Neuronal stem cell (in vitro differentiated cells): ENCODE measurements around the gene GLRA1.

ENCODE experiments used
- DNase-seq: peaks from one replicate; pipeline ENCODE4 v3.0.0-alpha.2; 2013; ENCODE audit warnings: low spot score
- H2AFZ ChIP-seq: one replicate; pipeline ENCODE4 v1.6.1; 2013; ENCODE audit warnings: mild to moderate bottlenecking, low read length, inconsistent platforms
- H2AK5ac ChIP-seq: 2 replicates; pipeline ENCODE4 v1.6.1; 2013; ENCODE audit warnings: low read depth, mild to moderate bottlenecking, inconsistent platforms, low read length, moderate library complexity, mixed read lengths
- H2BK120ac ChIP-seq: 2 replicates; pipeline ENCODE4 v1.6.1; 2013; ENCODE audit warnings: low read depth, mild to moderate bottlenecking, inconsistent platforms, low read length, moderate library complexity, mixed read lengths
- H2BK12ac ChIP-seq: one replicate; pipeline ENCODE4 v1.6.1; 2013; ENCODE audit warnings: low read length, inconsistent platforms
- H2BK15ac ChIP-seq: 2 replicates; pipeline ENCODE4 v1.6.1; 2013; ENCODE audit warnings: mild to moderate bottlenecking, low read length, inconsistent platforms, mixed read lengths
- H2BK5ac ChIP-seq: one replicate; pipeline ENCODE4 v1.6.1; 2013; ENCODE audit warnings: inconsistent platforms, mild to moderate bottlenecking, low read length, moderate library complexity
- H3K14ac ChIP-seq: one replicate; pipeline ENCODE4 v1.6.1; 2013; ENCODE audit warnings: low read length, inconsistent platforms
- H3K18ac ChIP-seq: 2 replicates; pipeline ENCODE4 v1.6.1; 2013; ENCODE audit warnings: low read length, inconsistent platforms
- H3K23ac ChIP-seq: 2 replicates; pipeline ENCODE4 v1.6.1; 2013; ENCODE audit warnings: low read depth, mild to moderate bottlenecking, mixed read lengths, low read length, inconsistent platforms; ENCODE audit not compliant: poor library complexity
- H3K27ac ChIP-seq: replicated peaks from 3 replicates; pipeline ENCODE4 v1.5.1; 2013; ENCODE audit warnings: low read length, inconsistent platforms
- H3K27me3 ChIP-seq, 3 experiments: 2 replicates each; pipeline ENCODE4 v1.6.1; 2013; ENCODE audit warnings: low read length in 3 of 3, mild to moderate bottlenecking in 2 of 3, inconsistent platforms in 1 of 3, low read depth in 1 of 3, mixed read lengths in 1 of 3, moderate library complexity in 1 of 3; ENCODE audit not compliant: control insufficient read depth in 3 of 3, insufficient read depth in 3 of 3
- H3K36me3 ChIP-seq, 2 donors: replicated peaks in 1 of 2; 2 replicates each; pipeline ENCODE4 v1.6.1; 2013; ENCODE audit warnings: low read length in 2 of 2; ENCODE audit not compliant: control insufficient read depth in 2 of 2, insufficient read depth in 2 of 2
- H3K4ac ChIP-seq: 2 replicates; pipeline ENCODE4 v1.6.1; 2013; ENCODE audit warnings: inconsistent platforms, mild to moderate bottlenecking, low read length, moderate library complexity
- H3K4me1 ChIP-seq, 2 donors: 1 replicate in 1 of 2; 2 replicates in 1 of 2; pipeline ENCODE4 v1.6.1; 2013; ENCODE audit warnings: low read length in 2 of 2, low read depth in 1 of 2; ENCODE audit not compliant: control insufficient read depth in 2 of 2, insufficient read depth in 1 of 2
- H3K4me2 ChIP-seq: one replicate; pipeline ENCODE4 v1.6.1; 2013; ENCODE audit warnings: mild to moderate bottlenecking, low read length, inconsistent platforms; ENCODE audit not compliant: insufficient read depth, poor library complexity, severe bottlenecking
- H3K4me3 ChIP-seq, 2 donors: 2 replicates each; pipeline ENCODE4 v1.5.1; 2013; ENCODE audit warnings: low read length in 2 of 2, mild to moderate bottlenecking in 2 of 2, inconsistent platforms in 1 of 2, moderate library complexity in 1 of 2
- H3K79me1 ChIP-seq: one replicate; pipeline ENCODE4 v1.6.1; 2013; ENCODE audit warnings: low read depth, mild to moderate bottlenecking, inconsistent platforms, low read length, moderate library complexity
- H3K9ac ChIP-seq: one replicate; pipeline ENCODE4 v1.6.1; 2013; ENCODE audit warnings: mild to moderate bottlenecking, low read depth, low read length, inconsistent platforms; ENCODE audit not compliant: poor library complexity
- H3K9me3 ChIP-seq, 2 donors: replicated peaks in 1 of 2; 2 replicates each; pipeline versions ENCODE3 to v1.6.1; 2013; ENCODE audit warnings: low read length in 2 of 2, mild to moderate bottlenecking in 2 of 2, inconsistent platforms in 1 of 2, low read depth in 1 of 2, mixed read lengths in 1 of 2, moderate library complexity in 1 of 2; ENCODE audit not compliant: control insufficient read depth in 2 of 2, insufficient read depth in 1 of 2
- H4K8ac ChIP-seq: one replicate; pipeline ENCODE4 v1.6.1; 2013; ENCODE audit warnings: low read depth, mild to moderate bottlenecking, inconsistent platforms, low read length, moderate library complexity
- H4K91ac ChIP-seq: one replicate; pipeline ENCODE4 v1.6.1; 2013; ENCODE audit warnings: low read length, low read depth, mild to moderate bottlenecking, inconsistent platforms; ENCODE audit not compliant: poor library complexity
- WGBS, 2 donors: extraction: QIAGEN DNeasy Blood & Tissue Kit; methylation state at CpG; one replicate each; pipeline ENCODE4 v1.1.7; 2013; ENCODE audit warnings: missing lambda C conversion rate in 2 of 2, mixed read lengths in 1 of 2; ENCODE audit not compliant: insufficient read length in 2 of 2, insufficient replicate concordance in 1 of 2; ENCODE audit errors: extremely low coverage in 2 of 2; 5-methylcytosine and 5-hydroxymethylcytosine counted together

The GLRA1 gene

GRCh38 chr5:151935135-151935695, 10.6 kb upstream of the GLRA1 start:
- no CpG with 5 or more reads among the region's 3 CpGs for WGBS, 2 donors

GRCh38 chr5:151931260-151931659, 6.6 kb upstream of the GLRA1 start:
- no peak overlapping the region for H2AFZ ChIP-seq
- no peak overlapping the region for H3K4me2 ChIP-seq
- H3K36me3 ChIP-seq: no peaks in the 10 kb centered on the region
- no peak overlapping the region for H3K18ac ChIP-seq
- H3K79me1 ChIP-seq: no peaks in the 10 kb centered on the region
- no CpG with 5 or more reads among the region's 2 CpGs for WGBS, 2 donors
- no peak overlapping the region for H2BK15ac ChIP-seq
- H3K4me1 ChIP-seq: no peaks in the 10 kb centered on the region
- DNase-seq: no peak
- H4K91ac ChIP-seq: no peak overlapping the region
- H2BK120ac ChIP-seq: no peak overlapping the region
- H3K4me3 ChIP-seq: no peak overlapping the region
- H3K9me3 ChIP-seq: peaks cover 0 to 2% of the 10 kb centered on the region in 2 donors
- H2BK5ac ChIP-seq: no peak overlapping the region
- H3K23ac ChIP-seq: no peak overlapping the region
- no peak overlapping the region for H3K4ac ChIP-seq
- no peak overlapping the region for H3K9ac ChIP-seq
- no peak overlapping the region for H3K27ac ChIP-seq
- no peak overlapping the region for H3K14ac ChIP-seq
- H2AK5ac ChIP-seq: no peak overlapping the region
- no peak overlapping the region for H2BK12ac ChIP-seq
- H3K27me3 ChIP-seq: peaks cover 0 to under 1% (median 0%) of the 10 kb centered on the region in 3 experiments
- no peak overlapping the region for H4K8ac ChIP-seq

More at GRCh38 chr5:151935135-151935695, 10.6 kb upstream of the GLRA1 start:
- Histone ChIP-seq H3K14ac (no peak overlapping the region), H2AK5ac (no peak overlapping the region), H2BK12ac (no peak overlapping the region), H2BK120ac (no peak overlapping the region), H2BK15ac (no peak overlapping the region), H3K9me3 (peaks cover 0 to 2% of the 10 kb centered on the region in 2 donors), H3K27ac (no peak overlapping the region), H3K9ac (no peak overlapping the region), H3K23ac (no peak overlapping the region), H2BK5ac (no peak overlapping the region), H3K18ac (no peak overlapping the region), H3K4me3 (no peak overlapping the region), H4K8ac (no peak overlapping the region), H3K4ac (no peak overlapping the region), H2AFZ (no peak overlapping the region), H4K91ac (no peak overlapping the region), H3K4me2 (no peak overlapping the region), H3K36me3 (no peaks in the 10 kb centered on the region), H3K27me3 (no peaks in the 10 kb centered on the region), H3K79me1 (no peaks in the 10 kb centered on the region), H3K4me1 (no peaks in the 10 kb centered on the region)
- DNase-seq: no peak

DNA sequence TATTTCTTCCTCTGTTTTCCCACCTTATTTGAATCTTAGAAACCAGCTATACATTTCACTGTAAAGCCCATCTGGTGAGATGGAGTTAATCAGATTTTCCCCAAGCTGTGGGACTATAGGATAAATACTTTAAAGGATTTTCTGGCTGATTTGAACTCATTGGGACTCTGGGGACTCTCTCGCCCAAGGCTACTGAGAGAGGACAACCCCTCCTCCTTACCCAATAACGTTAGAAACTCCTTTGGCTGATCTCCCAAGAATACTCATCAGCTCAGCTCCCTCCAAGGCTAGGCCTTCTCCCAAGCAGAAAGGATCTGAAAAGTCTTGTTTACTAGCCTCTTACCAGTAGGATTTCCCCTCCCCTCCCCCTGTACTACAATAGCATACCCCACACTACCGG, 1.5 kb upstream of the GLRA1 start:
- H4K91ac ChIP-seq: no peak overlapping the region
- no peaks in the 10 kb centered on the region for H3K79me1 ChIP-seq
- no peak overlapping the region for H3K18ac ChIP-seq
- H3K27me3 ChIP-seq: peaks cover 0 to 17% (median 15%) of the 10 kb centered on the region in 3 experiments
- H3K4me1 ChIP-seq: no peaks in the 10 kb centered on the region
- no peak overlapping the region for H3K27ac ChIP-seq
- no peak overlapping the region for H2BK12ac ChIP-seq
- H3K23ac ChIP-seq: no peak overlapping the region
- no peaks in the 10 kb centered on the region for H3K36me3 ChIP-seq
- H3K4ac ChIP-seq: no peak overlapping the region
- H2AK5ac ChIP-seq: no peak overlapping the region
- WGBS, 2 donors: no CpG with 5 or more reads among the region's 3 CpGs
- no peak overlapping the region for H3K4me3 ChIP-seq
- H3K9me3 ChIP-seq: no peaks in the 10 kb centered on the region
- H2AFZ ChIP-seq: no peak overlapping the region
- DNase-seq: no peak
- H4K8ac ChIP-seq: no peak overlapping the region
- H3K4me2 ChIP-seq: no peak overlapping the region
- H2BK5ac ChIP-seq: no peak overlapping the region
- H2BK120ac ChIP-seq: no peak overlapping the region
- no peak overlapping the region for H3K14ac ChIP-seq
- H3K9ac ChIP-seq: no peak overlapping the region
- H2BK15ac ChIP-seq: no peak overlapping the region

GRCh38 chr5:151925340-151925739, 689 bp upstream of the GLRA1 start:
- no peak overlapping the region for H2BK12ac ChIP-seq
- no peak overlapping the region for H3K18ac ChIP-seq
- H3K4ac ChIP-seq: no peak overlapping the region
- no peak overlapping the region for H3K14ac ChIP-seq
- no peak overlapping the region for H3K27ac ChIP-seq
- no peaks in the 10 kb centered on the region for H3K36me3 ChIP-seq
- H2BK15ac ChIP-seq: no peak overlapping the region
- H4K91ac ChIP-seq: no peak overlapping the region
- no CpG with 5 or more reads among the region's 16 CpGs for WGBS, 2 donors
- no peak for DNase-seq
- peaks cover 0 to 22% (median 19%) of the 10 kb centered on the region in 3 experiments for H3K27me3 ChIP-seq
- H3K23ac ChIP-seq: no peak overlapping the region
- no peak overlapping the region for H2BK120ac ChIP-seq
- no peak overlapping the region for H3K4me2 ChIP-seq
- H3K4me1 ChIP-seq: no peaks in the 10 kb centered on the region
- H2AK5ac ChIP-seq: no peak overlapping the region
- no peak overlapping the region for H3K9ac ChIP-seq
- H3K9me3 ChIP-seq: no peaks in the 10 kb centered on the region
- no peak overlapping the region for H4K8ac ChIP-seq
- H2AFZ ChIP-seq: no peak overlapping the region
- no peak overlapping the region for H2BK5ac ChIP-seq
- no peaks in the 10 kb centered on the region for H3K79me1 ChIP-seq
- no peak overlapping the region for H3K4me3 ChIP-seq
